PC-3 (cell line): ENCODE data around the gene FAM124A. TPM values are rescaled to one million over a fixed set of nuclear protein-coding genes. Genes with fewer than 3 reads are reported as not detected.

Source experiments
- ATAC-seq: fragments of 200-7000 bp; cut with Tn5 transposase; 2 replicates; pipeline ENCODE4 v1.9.1; 2020; ENCODE audit warnings: mild to moderate bottlenecking, moderate library complexity
- BruUV-seq: library from RNA; stranded (reverse); fragments of 400-500 nt; replicated peaks from 2 replicates; lab custom pipeline; 2021; lab: Mats Ljungman, UMichigan
- CTCF ChIA-PET: fragments of 300-600 bp; sonication (Branson Sonifier 250); formaldehyde crosslinking; loops from one replicate; lab custom pipeline; 2022; ENCODE audit warnings: antibody characterized with exemption; lab: Charles Lee
- POLR2A ChIA-PET: fragments of 300-600 bp; sonication (Branson Sonifier 250); formaldehyde crosslinking; loops from one replicate; lab custom pipeline; 2022; ENCODE audit warnings: antibody characterized with exemption; ENCODE audit not compliant: unreplicated experiment; lab: Charles Lee
- DNase-seq: peaks from one replicate; pipeline ENCODE4 v3.0.0-alpha.2; 2015
- H2AFZ ChIP-seq: fragments of 300-600 bp; sonication (generic); 2 replicates; pipeline ENCODE4 v1.6.0; 2016; ENCODE audit warnings: antibody characterized with exemption, low read length
- H3F3A ChIP-seq: fragments of 300-600 bp; sonication (generic); one replicate; pipeline ENCODE4 v1.6.0; 2017; ENCODE audit warnings: antibody characterized with exemption, low read length, control low read depth, mild to moderate bottlenecking; ENCODE audit not compliant: unreplicated experiment
- H3K27ac ChIP-seq: fragments of 300-600 bp; sonication (generic); 2 replicates; pipeline ENCODE4 v1.5.1; 2016; ENCODE audit warnings: mild to moderate bottlenecking, low read length
- H3K27me3 ChIP-seq: fragments of 300-600 bp; sonication (generic); 2 replicates; pipeline ENCODE4 v1.6.1; 2016; ENCODE audit warnings: low read length, mixed read lengths
- H3K36me3 ChIP-seq: fragments of 300-600 bp; sonication (generic); 2 replicates; pipeline ENCODE4 v1.6.1; 2016; ENCODE audit warnings: low read depth, mixed run types, low read length, mixed read lengths
- H3K4me1 ChIP-seq: fragments of 300-600 bp; sonication (generic); 2 replicates; pipeline ENCODE4 v1.5.1; 2016; ENCODE audit warnings: low read length; ENCODE audit not compliant: insufficient read depth
- H3K4me2 ChIP-seq: fragments of 300-600 bp; sonication (generic); 2 replicates; pipeline ENCODE4 v1.6.0; 2016; ENCODE audit warnings: low read length
- H3K4me3 ChIP-seq: fragments of 300-600 bp; sonication (generic); 2 replicates; pipeline ENCODE4 v1.5.1; 2016; ENCODE audit warnings: mild to moderate bottlenecking, low read length, mixed read lengths
- H3K79me2 ChIP-seq: fragments of 300-600 bp; sonication (generic); 2 replicates; pipeline ENCODE4 v1.6.1; 2017; ENCODE audit warnings: low read length, mixed read lengths
- H3K9ac ChIP-seq: fragments of 300-600 bp; sonication (generic); 2 replicates; pipeline ENCODE4 v1.6.0; 2016; ENCODE audit warnings: mild to moderate bottlenecking, low read length
- H3K9me2 ChIP-seq: fragments of 300-600 bp; sonication (generic); replicated peaks from 2 replicates; pipeline ENCODE4 v1.6.1; 2016; ENCODE audit warnings: mixed run types, low read length, mixed read lengths
- H3K9me3 ChIP-seq: fragments of 300-600 bp; sonication (generic); 2 replicates; pipeline ENCODE4 v1.6.1; 2016; ENCODE audit warnings: low read length, mixed read lengths
- H4K20me1 ChIP-seq: fragments of 300-600 bp; sonication (generic); 2 replicates; pipeline ENCODE4 v1.6.1; 2016; ENCODE audit warnings: low read length, mixed read lengths
- EZH2 ChIP-seq: fragments of 300-600 bp; sonication (generic); IDR thresholded peaks from one replicate; pipeline ENCODE4 v1.6.1; 2017; ENCODE audit warnings: antibody characterized with exemption, mild to moderate bottlenecking, low read length; ENCODE audit not compliant: unreplicated experiment
- EZH2phosphoT487 ChIP-seq: fragments of 300-600 bp; sonication (generic); IDR thresholded peaks from 2 replicates; pipeline ENCODE4 v1.6.1; 2018; ENCODE audit warnings: mild to moderate bottlenecking, antibody characterized with exemption, low read length, borderline replicate concordance
- intact Hi-C: fragments of 100-400 bp; cut with micrococcal nuclease; formaldehyde crosslinking; loops from 2 replicates; pipeline ENCODE4 v1.9.0; 2023
- total RNA-seq: library from RNA; depleted of rRNA; stranded (reverse); fragments of >200 nt; gene quantifications from 2 replicates; pipeline ENCODE4 v1.2.3, GENCODE V29; 2014
- TF ChIP-seq, protein P1 (sequence below): fragments of 300-600 bp; sonication (generic); conservative IDR thresholded peaks from 2 replicates; pipeline ENCODE4 v1.5.1; 2017; ENCODE audit warnings: antibody characterized with exemption, low read depth, mild to moderate bottlenecking, low read length

The FAM124A gene
- total RNA-seq, 1 experiment from 2014 or later = 1.1 TPM

- peak; percentile 80 for ATAC-seq
- H3K79me2 ChIP-seq = no peaks in the 10 kb centered on the region
- H3K9ac ChIP-seq = no peak overlapping the region
- no peak overlapping the region for H3K4me3 ChIP-seq
- no peaks in the 10 kb centered on the region for H4K20me1 ChIP-seq
- CTCF ChIA-PET = no interaction called here
- POLR2A ChIA-PET = no interaction called here
- peak overlapping the region; percentile 87 for H3K27ac ChIP-seq
- H3F3A ChIP-seq = no peaks in the 10 kb centered on the region
- no TSS peak for BruUV-seq
- H3K27me3 ChIP-seq = no peaks in the 10 kb centered on the region
- no peak overlapping the region; the same call in 1 of the 2 replicates for H2AFZ ChIP-seq
- no peaks in the 10 kb centered on the region for H3K9me3 ChIP-seq
- H3K36me3 ChIP-seq = no peaks in the 10 kb centered on the region
- intact Hi-C loops = loop anchor here (5.0 kb wide), 1 partner anchor 500 kb away; no protein-coding TSS in a partner anchor
- DNase-seq = peak; percentile 57
- peak overlapping the region; percentile 80 for H3K4me2 ChIP-seq
- H3K4me1 ChIP-seq = peaks cover 23% of the 10 kb centered on the region
- H3K9me2 ChIP-seq = no peaks in the 10 kb centered on the region
- no peak for TF ChIP-seq EZH2
- TF ChIP-seq EZH2phosphoT487 = no peak
Measured at GRCh38 chr13:51292000-51292565, 69.9 kb downstream of the FAM124A start.

GRCh38 chr13:51297556-51297955, 75.4 kb downstream of the FAM124A start:
- Histone ChIP-seq H4K20me1 (no peaks in the 10 kb centered on the region), H3K9me2 (no peaks in the 10 kb centered on the region), H3K9me3 (no peaks in the 10 kb centered on the region), H3K9ac (no peak overlapping the region), H3F3A (no peaks in the 10 kb centered on the region), H3K36me3 (no peaks in the 10 kb centered on the region), H3K4me2 (no peak overlapping the region), H3K27ac (no peak overlapping the region), H3K4me3 (no peak overlapping the region), H3K4me1 (peaks cover 5% of the 10 kb centered on the region), H3K27me3 (no peaks in the 10 kb centered on the region), H3K79me2 (no peaks in the 10 kb centered on the region), H2AFZ (no peak overlapping the region)
- intact Hi-C loops = no loop called here
- TF ChIP-seq, protein P1, sequence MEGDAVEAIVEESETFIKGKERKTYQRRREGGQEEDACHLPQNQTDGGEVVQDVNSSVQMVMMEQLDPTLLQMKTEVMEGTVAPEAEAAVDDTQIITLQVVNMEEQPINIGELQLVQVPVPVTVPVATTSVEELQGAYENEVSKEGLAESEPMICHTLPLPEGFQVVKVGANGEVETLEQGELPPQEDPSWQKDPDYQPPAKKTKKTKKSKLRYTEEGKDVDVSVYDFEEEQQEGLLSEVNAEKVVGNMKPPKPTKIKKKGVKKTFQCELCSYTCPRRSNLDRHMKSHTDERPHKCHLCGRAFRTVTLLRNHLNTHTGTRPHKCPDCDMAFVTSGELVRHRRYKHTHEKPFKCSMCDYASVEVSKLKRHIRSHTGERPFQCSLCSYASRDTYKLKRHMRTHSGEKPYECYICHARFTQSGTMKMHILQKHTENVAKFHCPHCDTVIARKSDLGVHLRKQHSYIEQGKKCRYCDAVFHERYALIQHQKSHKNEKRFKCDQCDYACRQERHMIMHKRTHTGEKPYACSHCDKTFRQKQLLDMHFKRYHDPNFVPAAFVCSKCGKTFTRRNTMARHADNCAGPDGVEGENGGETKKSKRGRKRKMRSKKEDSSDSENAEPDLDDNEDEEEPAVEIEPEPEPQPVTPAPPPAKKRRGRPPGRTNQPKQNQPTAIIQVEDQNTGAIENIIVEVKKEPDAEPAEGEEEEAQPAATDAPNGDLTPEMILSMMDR = 0 out of 2 replicates have a peak, but pooled peaks have one; percentile 9
- TF ChIP-seq EZH2phosphoT487 = no peak
- BruUV-seq = no TSS peak
- no peak; the same call in 1 of the 2 replicates for ATAC-seq
- no peak for DNase-seq
- ChIA-PET CTCF (no interaction called here), POLR2A (no interaction called here)

GRCh38 chr13:51298812-51299211, 76.6 kb downstream of the FAM124A start:
- POLR2A ChIA-PET = no interaction called here
- H3K4me3 ChIP-seq = no peak overlapping the region
- H3K36me3 ChIP-seq = no peaks in the 10 kb centered on the region
- BruUV-seq = no TSS peak
- H4K20me1 ChIP-seq = no peaks in the 10 kb centered on the region
- H3K9me2 ChIP-seq = no peaks in the 10 kb centered on the region
- no peak overlapping the region for H3K4me2 ChIP-seq
- H3K27me3 ChIP-seq = no peaks in the 10 kb centered on the region
- peak; percentile 5 for DNase-seq
- H3K27ac ChIP-seq = no peak overlapping the region
- no peak for ATAC-seq
- no peaks in the 10 kb centered on the region for H3F3A ChIP-seq
- H3K9me3 ChIP-seq = no peaks in the 10 kb centered on the region
- TF ChIP-seq EZH2 = no peak
- TF ChIP-seq EZH2phosphoT487 = no peak
- TF ChIP-seq, protein P1 = no peak
- no peak overlapping the region for H2AFZ ChIP-seq
- no peak overlapping the region for H3K9ac ChIP-seq
- intact Hi-C loops = no loop called here
- no peaks in the 10 kb centered on the region for H3K4me1 ChIP-seq
- CTCF ChIA-PET = no interaction called here
- no peaks in the 10 kb centered on the region for H3K79me2 ChIP-seq
